ENCODE results near the gene CTSD.

DNA sequence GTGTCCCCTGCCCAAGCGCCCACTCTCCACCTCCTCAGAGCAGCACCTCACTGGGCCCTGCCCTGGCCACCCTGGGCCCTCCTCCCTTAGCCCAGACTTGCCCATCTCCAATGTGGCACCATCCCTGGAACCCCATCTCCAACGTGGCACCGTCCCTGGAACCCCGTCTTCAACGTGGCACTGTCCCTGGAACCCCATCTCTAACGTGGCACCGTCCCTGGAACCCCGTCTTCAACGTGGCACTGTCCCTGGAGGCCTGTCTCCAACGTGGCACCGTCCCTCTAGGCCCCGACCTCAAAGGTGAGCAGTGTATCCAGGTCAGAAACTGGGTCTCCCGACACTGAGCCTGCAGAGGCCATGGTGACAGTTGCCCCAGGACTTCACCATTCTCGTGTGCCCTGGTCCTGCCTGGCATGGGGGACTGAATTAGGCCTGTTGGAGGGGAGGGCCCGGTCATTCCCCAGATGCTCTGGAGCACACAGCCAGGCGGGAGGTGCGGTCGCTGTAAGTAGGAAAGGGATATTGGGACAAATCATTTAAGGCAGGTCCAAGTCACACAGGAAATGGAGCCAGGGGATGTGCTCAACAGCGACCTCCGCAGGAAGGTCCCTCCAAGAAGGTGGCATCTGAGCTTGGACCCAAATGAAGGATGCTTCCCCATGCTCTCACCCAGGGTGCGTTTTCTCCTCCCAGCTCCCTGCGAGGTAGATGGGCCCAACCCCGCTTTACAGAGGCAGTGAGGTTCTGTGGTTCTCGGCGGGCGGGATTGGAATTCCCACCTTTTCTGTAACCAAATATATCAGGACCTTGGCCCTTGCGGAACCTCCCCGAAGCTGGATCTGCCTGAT, 2.4 kb upstream of the CTSD start:
- TF ChIP-seq RAD21 (conservative IDR thresholded peaks at IDR 0.05) (no peak), EZH2 (IDR thresholded peaks at IDR 0.05; ENCODE audit: borderline replicate concordance, insufficient read depth, low read length, poor library complexity, severe bottlenecking) (no peak), POLR2AphosphoS5 (IDR thresholded peaks at IDR 0.05) (no peak), SMC3 (conservative IDR thresholded peaks at IDR 0.05; ENCODE audit: poor library complexity) (no peak), MXI1 (conservative IDR thresholded peaks at IDR 0.05; ENCODE audit: poor library complexity, severe bottlenecking) (no peak)
- TF ChIP-seq, protein P1, sequence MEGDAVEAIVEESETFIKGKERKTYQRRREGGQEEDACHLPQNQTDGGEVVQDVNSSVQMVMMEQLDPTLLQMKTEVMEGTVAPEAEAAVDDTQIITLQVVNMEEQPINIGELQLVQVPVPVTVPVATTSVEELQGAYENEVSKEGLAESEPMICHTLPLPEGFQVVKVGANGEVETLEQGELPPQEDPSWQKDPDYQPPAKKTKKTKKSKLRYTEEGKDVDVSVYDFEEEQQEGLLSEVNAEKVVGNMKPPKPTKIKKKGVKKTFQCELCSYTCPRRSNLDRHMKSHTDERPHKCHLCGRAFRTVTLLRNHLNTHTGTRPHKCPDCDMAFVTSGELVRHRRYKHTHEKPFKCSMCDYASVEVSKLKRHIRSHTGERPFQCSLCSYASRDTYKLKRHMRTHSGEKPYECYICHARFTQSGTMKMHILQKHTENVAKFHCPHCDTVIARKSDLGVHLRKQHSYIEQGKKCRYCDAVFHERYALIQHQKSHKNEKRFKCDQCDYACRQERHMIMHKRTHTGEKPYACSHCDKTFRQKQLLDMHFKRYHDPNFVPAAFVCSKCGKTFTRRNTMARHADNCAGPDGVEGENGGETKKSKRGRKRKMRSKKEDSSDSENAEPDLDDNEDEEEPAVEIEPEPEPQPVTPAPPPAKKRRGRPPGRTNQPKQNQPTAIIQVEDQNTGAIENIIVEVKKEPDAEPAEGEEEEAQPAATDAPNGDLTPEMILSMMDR (IDR thresholded peaks at IDR 0.05; ENCODE audit: poor library complexity, severe bottlenecking) = no peak
- TF ChIP-seq, protein P2, sequence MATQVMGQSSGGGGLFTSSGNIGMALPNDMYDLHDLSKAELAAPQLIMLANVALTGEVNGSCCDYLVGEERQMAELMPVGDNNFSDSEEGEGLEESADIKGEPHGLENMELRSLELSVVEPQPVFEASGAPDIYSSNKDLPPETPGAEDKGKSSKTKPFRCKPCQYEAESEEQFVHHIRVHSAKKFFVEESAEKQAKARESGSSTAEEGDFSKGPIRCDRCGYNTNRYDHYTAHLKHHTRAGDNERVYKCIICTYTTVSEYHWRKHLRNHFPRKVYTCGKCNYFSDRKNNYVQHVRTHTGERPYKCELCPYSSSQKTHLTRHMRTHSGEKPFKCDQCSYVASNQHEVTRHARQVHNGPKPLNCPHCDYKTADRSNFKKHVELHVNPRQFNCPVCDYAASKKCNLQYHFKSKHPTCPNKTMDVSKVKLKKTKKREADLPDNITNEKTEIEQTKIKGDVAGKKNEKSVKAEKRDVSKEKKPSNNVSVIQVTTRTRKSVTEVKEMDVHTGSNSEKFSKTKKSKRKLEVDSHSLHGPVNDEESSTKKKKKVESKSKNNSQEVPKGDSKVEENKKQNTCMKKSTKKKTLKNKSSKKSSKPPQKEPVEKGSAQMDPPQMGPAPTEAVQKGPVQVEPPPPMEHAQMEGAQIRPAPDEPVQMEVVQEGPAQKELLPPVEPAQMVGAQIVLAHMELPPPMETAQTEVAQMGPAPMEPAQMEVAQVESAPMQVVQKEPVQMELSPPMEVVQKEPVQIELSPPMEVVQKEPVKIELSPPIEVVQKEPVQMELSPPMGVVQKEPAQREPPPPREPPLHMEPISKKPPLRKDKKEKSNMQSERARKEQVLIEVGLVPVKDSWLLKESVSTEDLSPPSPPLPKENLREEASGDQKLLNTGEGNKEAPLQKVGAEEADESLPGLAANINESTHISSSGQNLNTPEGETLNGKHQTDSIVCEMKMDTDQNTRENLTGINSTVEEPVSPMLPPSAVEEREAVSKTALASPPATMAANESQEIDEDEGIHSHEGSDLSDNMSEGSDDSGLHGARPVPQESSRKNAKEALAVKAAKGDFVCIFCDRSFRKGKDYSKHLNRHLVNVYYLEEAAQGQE (IDR thresholded peaks at IDR 0.05; ENCODE audit: borderline replicate concordance) = no peak

All from neural cell (in vitro differentiated cells).